GM12874 (cell line): Measurements from ENCODE around the gene PDGFA.

Experiments used
- CTCF ChIP-seq: IDR thresholded peaks from 2 replicates; pipeline ENCODE4 v1.5.1; 2011; ENCODE audit warnings: low read depth, mild to moderate bottlenecking, control low read depth, low read length, moderate library complexity; ENCODE audit not compliant: insufficient read depth

Gene PDGFA

DNA sequence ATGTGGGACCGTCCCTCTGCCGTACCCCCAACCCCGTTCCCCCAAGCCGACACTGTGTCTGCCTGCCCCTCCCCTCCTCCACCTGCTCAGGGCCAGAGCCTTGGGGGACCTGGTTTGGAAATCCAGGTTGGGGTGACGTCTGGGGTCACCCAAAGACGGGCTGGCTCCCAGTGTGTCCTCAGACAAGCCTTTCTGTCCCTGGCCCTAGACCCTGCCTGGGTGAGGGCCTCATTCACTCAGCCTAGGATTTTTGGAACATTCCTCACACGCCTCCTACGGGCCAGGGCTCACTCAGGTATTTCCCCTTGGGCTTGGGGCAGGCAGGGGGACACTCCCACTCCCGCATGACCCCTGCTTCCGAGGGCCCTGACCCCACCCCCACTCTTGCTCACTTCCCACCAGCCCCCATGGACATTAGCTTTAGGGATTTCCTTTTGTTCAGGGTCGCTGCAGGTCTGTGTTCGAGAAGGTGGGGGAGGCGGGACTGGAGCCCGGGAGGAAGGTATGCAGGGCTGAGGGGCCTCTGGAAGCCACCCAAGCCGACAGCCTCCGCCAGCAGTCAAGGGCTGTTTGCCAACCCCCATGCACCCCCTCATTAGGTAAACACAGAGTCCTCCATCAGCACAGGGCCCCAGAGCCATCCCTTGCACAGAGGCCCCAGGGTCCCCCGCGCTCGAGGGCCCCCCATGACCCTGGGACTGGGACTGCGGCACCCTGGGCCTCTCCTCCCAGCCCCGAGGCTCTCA, 35.1 kb downstream of the PDGFA start:
- no peak for TF ChIP-seq CTCF

- no peak for TF ChIP-seq CTCF
Measured at GRCh38 chr7:483656-484355, 35.8 kb downstream of the PDGFA start.

GRCh38 chr7:482521-483083, 37.0 kb downstream of the PDGFA start:
- no peak for TF ChIP-seq CTCF

DNA sequence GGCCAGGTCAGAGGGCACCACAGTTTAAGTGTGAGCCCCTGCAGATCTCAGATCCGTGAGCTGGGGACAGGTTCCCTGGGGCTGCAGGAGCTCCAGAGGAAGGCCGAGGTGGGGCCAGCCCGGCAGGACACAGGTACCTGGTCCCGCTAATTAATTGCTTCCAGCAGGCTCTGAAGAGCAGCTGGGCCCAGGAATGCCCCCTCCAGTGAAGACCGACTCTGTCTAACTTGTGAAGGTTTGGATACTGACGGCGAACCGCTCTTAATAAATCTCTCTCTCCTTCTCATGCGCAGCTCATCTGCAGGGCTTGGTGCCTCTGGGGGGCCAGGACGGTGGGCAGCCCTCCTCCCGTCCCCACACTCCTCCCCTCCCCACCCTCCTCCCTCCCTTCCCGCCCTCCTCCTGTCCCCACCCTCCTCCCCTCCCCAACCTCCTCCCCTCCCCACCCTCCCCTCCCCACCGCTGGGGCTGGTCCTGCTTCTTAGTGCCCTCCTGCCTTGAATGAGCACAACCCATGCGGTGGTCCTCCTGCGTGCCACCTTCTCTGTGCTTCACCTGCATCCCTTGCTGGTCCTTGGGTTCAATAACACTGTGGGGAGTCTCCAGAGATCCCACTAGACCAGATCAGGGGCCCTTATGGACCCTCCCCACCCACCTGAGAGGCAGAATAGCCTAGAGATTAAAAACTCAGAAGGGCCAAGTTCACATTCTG, 38.3 kb downstream of the PDGFA start:
- no peak for TF ChIP-seq CTCF

GRCh38 chr7:480531-481218, 39.0 kb downstream of the PDGFA start:
- no peak for TF ChIP-seq CTCF

DNA sequence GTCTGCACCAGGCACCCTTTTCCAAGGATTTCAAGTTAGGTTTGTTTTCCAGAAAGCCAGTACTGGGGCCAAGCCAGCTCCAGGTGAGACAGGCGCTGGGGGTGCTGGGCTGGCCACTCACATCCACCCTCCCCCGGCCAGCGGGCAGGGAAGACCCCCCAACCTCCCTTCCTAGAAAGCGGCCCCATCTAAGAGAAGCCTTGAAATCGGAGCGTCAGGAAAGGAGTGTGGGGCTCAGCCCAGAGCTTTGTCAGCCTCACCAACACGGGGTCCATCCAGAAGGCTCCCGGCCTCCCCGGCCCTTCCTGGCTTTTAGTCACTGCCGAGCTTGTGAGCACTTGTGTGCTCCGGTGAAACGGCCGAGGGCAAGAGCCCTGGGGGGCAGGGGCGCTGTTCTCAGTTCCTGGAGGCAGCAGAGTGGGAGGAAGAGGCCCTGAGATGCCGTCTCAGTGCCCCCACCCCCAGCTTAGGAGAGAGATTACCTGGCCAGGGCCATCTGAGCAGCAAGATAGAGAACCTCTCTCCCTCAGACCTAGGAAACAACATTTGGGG, 39.6 kb downstream of the PDGFA start:
- TF ChIP-seq CTCF, result no peak
